Parathyroid adenoma (tissue), 2 donors: ENCODE results near the gene STX2.

Experiments used
- H2AFZ ChIP-seq: fragments of 300-600 bp; sonication (generic); one replicate; pipeline ENCODE4 v1.7.0; 2017; ENCODE audit warnings: antibody characterized with exemption, mild to moderate bottlenecking
- H3K27ac ChIP-seq: fragments of 300-600 bp; sonication (generic); one replicate; pipeline ENCODE4 v1.7.0; 2017
- H3K27me3 ChIP-seq: fragments of 300-600 bp; sonication (generic); one replicate; pipeline ENCODE4 v1.7.0; 2017; ENCODE audit warnings: low read length; ENCODE audit not compliant: control insufficient read depth, insufficient read depth
- H3K36me3 ChIP-seq: fragments of 300-600 bp; sonication (generic); one replicate; pipeline ENCODE4 v1.7.0; 2017; ENCODE audit warnings: low read length; ENCODE audit not compliant: control insufficient read depth, insufficient read depth
- H3K4me1 ChIP-seq: fragments of 300-600 bp; sonication (generic); one replicate; pipeline ENCODE4 v1.7.0; 2017; ENCODE audit warnings: control low read depth
- H3K4me2 ChIP-seq: fragments of 300-600 bp; sonication (generic); one replicate; pipeline ENCODE4 v1.7.0; 2017; ENCODE audit warnings: low read length
- H3K4me3 ChIP-seq: fragments of 300-600 bp; sonication (generic); one replicate; pipeline ENCODE4 v1.7.0; 2017; ENCODE audit warnings: low read depth, low read length
- H3K79me2 ChIP-seq: fragments of 300-600 bp; sonication (generic); one replicate; pipeline ENCODE4 v1.7.0; 2017; ENCODE audit warnings: control low read depth
- H3K9ac ChIP-seq: fragments of 300-600 bp; sonication (generic); one replicate; pipeline ENCODE4 v1.7.0; 2017; ENCODE audit warnings: mild to moderate bottlenecking
- H3K9me3 ChIP-seq: fragments of 300-600 bp; sonication (generic); one replicate; pipeline ENCODE4 v1.7.0; 2017; ENCODE audit warnings: low read length; ENCODE audit not compliant: control insufficient read depth
- CTCF ChIP-seq: fragments of 300-600 bp; sonication (generic); IDR thresholded peaks from one replicate; pipeline ENCODE4 v1.7.0; 2017; ENCODE audit warnings: antibody characterized with exemption, mild to moderate bottlenecking
- donor health status: primary hyperparathyroidism.

STX2 gene

GRCh38 chr12:130879781-130880389 is 40.8 kb upstream of the STX2 start:
- Histone ChIP-seq H3K27me3 (no peaks in the 10 kb centered on the region), H3K4me2 (no peak overlapping the region), H3K36me3 (no peaks in the 10 kb centered on the region), H2AFZ (no peak overlapping the region), H3K9ac (no peak overlapping the region), H3K9me3 (no peaks in the 10 kb centered on the region), H3K4me3 (no peak overlapping the region), H3K4me1 (no peaks in the 10 kb centered on the region), H3K27ac (no peak overlapping the region), H3K79me2 (no peaks in the 10 kb centered on the region)
- TF ChIP-seq CTCF: no peak

DNA sequence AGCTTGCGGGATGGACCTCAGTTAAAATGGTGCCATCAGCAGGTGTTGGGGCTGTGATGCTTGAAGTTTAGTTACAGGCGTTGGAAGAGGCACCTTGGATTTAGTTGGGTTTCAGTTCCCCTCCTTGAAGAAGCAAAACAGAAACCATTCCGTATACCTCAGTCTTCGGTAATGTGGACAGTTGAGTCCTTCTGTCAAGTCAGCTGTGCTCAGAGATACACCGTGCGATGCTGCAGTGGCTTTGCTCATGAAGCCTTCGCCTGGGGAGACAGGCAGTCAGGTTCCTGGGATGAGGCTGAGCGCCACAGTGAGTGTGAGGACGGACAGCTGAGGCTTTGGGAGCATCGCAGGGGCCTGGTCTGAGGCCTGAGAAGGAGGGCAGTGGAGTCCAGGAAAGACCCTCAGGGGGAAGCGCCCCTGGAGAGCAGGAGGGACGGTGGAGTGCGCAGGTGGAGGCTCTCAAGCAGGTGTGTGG is 40.2 kb upstream of the STX2 start:
- Histone ChIP-seq H3K9me3 (no peaks in the 10 kb centered on the region), H2AFZ (no peak overlapping the region), H3K4me3 (no peak overlapping the region), H3K79me2 (no peaks in the 10 kb centered on the region), H3K27ac (no peak overlapping the region), H3K4me1 (no peaks in the 10 kb centered on the region), H3K4me2 (no peak overlapping the region), H3K36me3 (no peaks in the 10 kb centered on the region), H3K9ac (no peak overlapping the region), H3K27me3 (no peaks in the 10 kb centered on the region)
- TF ChIP-seq CTCF: no peak

- Histone ChIP-seq H3K36me3 (no peaks in the 10 kb centered on the region), H3K27me3 (no peaks in the 10 kb centered on the region), H3K79me2 (no peaks in the 10 kb centered on the region), H3K4me2 (no peak overlapping the region), H2AFZ (no peak overlapping the region), H3K9me3 (no peaks in the 10 kb centered on the region), H3K4me3 (no peak overlapping the region), H3K27ac (no peak overlapping the region), H3K9ac (no peak overlapping the region), H3K4me1 (no peaks in the 10 kb centered on the region)
- TF ChIP-seq CTCF: no peak
Observed at GRCh38 chr12:130878193-130879185, 39.4 kb upstream of the STX2 start.

- no peak overlapping the region for H3K4me3 ChIP-seq
- no peaks in the 10 kb centered on the region for H3K9me3 ChIP-seq
- H2AFZ ChIP-seq: no peak overlapping the region
- no peak overlapping the region for H3K27ac ChIP-seq
- no peak for TF ChIP-seq CTCF
- H3K9ac ChIP-seq: no peak overlapping the region
- H3K79me2 ChIP-seq: no peaks in the 10 kb centered on the region
- H3K36me3 ChIP-seq: peaks cover 3% of the 10 kb centered on the region
- H3K4me1 ChIP-seq: peaks cover 6% of the 10 kb centered on the region
- H3K4me2 ChIP-seq: no peak overlapping the region
- no peaks in the 10 kb centered on the region for H3K27me3 ChIP-seq
Observed at GRCh38 chr12:130877333-130877732, 38.3 kb upstream of the STX2 start.
